GM12864 (cell line): ENCODE results near the gene STC2.
A peak's percentile ranks its signal among the peaks of the same experiment; 100 is the strongest.

Source experiments
- DNase-seq: peaks from one replicate; pipeline ENCODE4 v3.0.0-alpha.2; 2011; ENCODE audit warnings: low read depth
- H3K4me3 ChIP-seq: 2 replicates; pipeline ENCODE4 v1.5.1; 2011; ENCODE audit warnings: mild to moderate bottlenecking, low read depth, low read length, control low read depth
- TF ChIP-seq, protein P1 (sequence below): IDR thresholded peaks from 2 replicates; pipeline ENCODE4 v1.5.1; 2011; ENCODE audit warnings: low read depth, mild to moderate bottlenecking, moderate library complexity, low read length, control low read depth, inconsistent platforms; ENCODE audit errors: missing control alignments

Gene STC2

DNA sequence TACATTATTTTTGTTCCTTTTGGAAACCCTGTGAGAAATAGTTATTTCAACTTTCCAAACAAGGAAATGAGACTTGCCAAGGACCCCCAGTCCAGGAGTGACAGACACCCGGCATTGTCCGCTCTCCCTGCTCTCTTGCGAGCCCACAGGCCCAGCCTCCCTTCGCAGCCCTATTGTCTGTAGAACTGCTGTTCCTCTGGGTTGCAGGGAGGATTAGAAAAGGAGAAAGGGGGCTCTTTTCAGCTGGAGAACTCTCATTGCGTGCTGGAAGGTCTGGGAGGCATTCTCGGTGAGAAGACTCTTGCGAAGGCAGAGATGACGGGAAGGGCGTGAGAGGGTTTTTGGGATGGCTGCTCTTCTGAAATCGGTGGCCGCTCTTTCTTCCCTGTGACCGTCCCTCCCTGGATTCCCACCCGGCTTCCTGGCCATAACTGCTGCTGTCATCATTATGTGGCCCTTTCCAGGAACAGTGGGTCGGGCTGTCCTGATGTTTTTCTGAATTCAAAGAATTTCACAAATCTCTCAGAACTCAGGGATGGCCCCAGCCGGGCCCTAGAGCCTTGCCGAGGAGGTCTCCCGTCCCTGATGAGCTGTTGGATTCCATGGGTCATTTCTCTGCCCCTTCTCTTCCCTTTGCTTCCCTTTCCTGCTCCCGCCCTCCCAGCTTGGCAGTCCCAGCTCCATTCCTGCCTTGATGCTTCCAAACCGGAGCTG is 29.8 kb downstream of the STC2 start:
- H3K4me3 ChIP-seq = no peak overlapping the region
- TF ChIP-seq, protein P1, sequence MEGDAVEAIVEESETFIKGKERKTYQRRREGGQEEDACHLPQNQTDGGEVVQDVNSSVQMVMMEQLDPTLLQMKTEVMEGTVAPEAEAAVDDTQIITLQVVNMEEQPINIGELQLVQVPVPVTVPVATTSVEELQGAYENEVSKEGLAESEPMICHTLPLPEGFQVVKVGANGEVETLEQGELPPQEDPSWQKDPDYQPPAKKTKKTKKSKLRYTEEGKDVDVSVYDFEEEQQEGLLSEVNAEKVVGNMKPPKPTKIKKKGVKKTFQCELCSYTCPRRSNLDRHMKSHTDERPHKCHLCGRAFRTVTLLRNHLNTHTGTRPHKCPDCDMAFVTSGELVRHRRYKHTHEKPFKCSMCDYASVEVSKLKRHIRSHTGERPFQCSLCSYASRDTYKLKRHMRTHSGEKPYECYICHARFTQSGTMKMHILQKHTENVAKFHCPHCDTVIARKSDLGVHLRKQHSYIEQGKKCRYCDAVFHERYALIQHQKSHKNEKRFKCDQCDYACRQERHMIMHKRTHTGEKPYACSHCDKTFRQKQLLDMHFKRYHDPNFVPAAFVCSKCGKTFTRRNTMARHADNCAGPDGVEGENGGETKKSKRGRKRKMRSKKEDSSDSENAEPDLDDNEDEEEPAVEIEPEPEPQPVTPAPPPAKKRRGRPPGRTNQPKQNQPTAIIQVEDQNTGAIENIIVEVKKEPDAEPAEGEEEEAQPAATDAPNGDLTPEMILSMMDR = no peak
- no peak for DNase-seq

DNA sequence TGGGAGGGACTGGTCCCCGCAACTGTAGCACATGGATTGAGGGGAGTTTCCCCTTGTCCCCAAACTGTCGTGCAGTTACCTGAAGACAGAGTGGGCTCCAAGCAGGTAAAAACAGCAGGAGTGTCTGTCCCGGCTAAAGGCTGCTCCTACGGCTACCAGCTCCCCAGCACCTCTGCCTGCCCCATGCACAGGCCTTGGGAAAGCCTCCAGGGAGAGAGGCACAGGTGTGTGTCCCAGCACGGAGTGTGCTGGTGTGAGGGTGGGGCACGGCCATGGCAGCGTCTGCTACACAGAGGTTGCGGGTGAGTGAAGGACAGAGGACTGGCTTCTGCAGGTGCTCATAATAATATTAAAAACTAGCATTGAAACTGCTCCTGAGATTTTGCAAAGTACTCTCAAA is 30.4 kb downstream of the STC2 start:
- TF ChIP-seq, protein P1 = no peak

DNA sequence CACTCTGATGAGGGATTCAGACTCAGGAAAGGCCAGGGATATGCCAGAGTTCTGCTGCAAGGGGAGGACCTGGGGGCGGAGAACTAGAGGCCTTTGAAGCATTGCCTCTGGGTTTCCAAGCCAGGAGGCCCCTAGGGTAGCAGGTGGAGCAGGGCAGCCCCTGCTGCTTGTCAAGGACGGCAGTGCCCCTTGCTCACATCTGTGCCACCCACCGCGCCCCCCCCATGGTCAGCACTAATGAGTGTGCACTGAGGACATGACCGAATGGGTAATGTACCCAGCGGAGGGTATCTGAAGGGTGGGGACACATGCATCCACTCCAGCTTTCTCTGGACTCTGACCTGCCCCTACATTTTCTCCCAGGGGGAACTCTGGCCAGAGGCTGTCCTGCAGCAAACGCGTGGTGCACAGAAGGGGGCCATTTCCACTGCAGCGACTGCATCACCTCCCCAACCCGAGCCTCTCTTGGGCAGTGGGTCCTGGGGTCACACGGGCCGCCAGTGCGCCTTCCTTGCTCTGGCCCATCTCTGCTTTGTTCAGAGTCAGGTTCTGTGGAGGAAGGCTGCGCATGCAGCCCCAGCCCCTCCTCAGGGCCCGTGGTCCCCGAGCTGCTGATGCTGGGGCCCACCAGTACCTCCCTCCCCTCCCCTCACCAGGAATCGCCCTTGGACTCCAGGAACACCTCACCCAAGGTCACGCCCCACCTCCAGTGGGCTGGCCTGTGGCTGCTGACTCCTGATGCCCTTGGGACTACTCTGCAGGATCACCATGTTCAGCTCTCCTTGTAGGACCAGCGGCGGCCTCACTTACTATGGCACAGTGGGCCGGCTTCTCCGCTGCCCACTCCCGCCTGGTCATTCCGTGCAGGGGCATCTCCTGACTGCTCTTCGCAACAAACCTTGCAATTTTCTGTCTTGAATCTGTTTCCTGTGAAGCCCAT is 31.2 kb downstream of the STC2 start:
- TF ChIP-seq, protein P1 = no peak
- DNase-seq = no peak
- no peak overlapping the region for H3K4me3 ChIP-seq

More for the DNA sequence above, 30.4 kb downstream of the STC2 start:
- H3K4me3 ChIP-seq = no peak overlapping the region
- no peak for DNase-seq

GRCh38 chr5:173295796-173296195 is 32.4 kb downstream of the STC2 start:
- DNase-seq = no peak
- TF ChIP-seq, protein P1 = no peak
- H3K4me3 ChIP-seq = no peak overlapping the region

DNA sequence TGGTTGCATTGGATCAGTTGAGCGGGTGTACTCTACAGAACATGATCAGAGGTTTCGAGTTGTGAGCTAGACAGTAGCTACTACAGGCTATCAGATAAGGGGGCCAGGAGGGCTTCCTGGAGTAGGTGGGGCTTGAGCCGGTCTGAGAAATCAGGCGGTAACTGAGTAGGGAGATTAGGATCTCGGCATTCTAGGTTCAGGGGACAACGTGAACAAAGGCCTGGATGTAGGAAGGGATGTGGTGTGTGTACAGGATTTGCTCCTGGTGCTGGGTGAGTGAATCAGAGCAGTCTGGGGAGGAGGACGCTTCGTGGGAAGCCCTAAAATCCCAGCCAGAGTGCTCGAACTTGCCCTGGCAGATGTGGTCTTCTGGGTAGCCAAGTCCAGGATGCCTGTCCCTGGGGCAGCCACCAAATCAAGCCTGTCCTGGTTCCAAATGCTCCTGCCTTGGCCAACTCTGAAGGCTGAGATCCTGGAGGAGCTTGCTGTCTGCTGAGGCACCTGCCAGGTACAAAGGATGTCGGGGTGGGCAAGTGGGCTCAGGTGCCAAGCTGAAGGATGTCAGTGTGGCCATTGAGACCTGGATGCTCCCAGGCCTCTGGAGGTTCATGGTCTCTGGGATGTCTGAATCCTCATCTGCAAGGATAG is 33.4 kb downstream of the STC2 start:
- no peak for DNase-seq
- TF ChIP-seq, protein P1 = no peak
- no peak overlapping the region for H3K4me3 ChIP-seq

GRCh38 chr5:173293817-173294672 is 34.2 kb downstream of the STC2 start:
- H3K4me3 ChIP-seq = no peak overlapping the region; the same call in 1 of the 2 replicates
- TF ChIP-seq, protein P1 = peak; percentile 84
- peak; percentile 27 for DNase-seq
